PC-3 (cell line): ENCODE data around the gene ASIC3.

Experiments used
- CTCF ChIP-seq: fragments of 300-600 bp; sonication (generic); conservative IDR thresholded peaks from 2 replicates; pipeline ENCODE4 v1.5.1; 2017; ENCODE audit warnings: antibody characterized with exemption, low read depth, mild to moderate bottlenecking, low read length
- EZH2 ChIP-seq: fragments of 300-600 bp; sonication (generic); IDR thresholded peaks from one replicate; pipeline ENCODE4 v1.6.1; 2017; ENCODE audit warnings: antibody characterized with exemption, mild to moderate bottlenecking, low read length; ENCODE audit not compliant: unreplicated experiment
- EZH2phosphoT487 ChIP-seq: fragments of 300-600 bp; sonication (generic); IDR thresholded peaks from 2 replicates; pipeline ENCODE4 v1.6.1; 2018; ENCODE audit warnings: mild to moderate bottlenecking, antibody characterized with exemption, low read length, borderline replicate concordance

- no peak for TF ChIP-seq EZH2phosphoT487
- no peak for TF ChIP-seq CTCF
- TF ChIP-seq EZH2: no peak
These were observed 17.2 kb downstream of the ASIC3 start for GRCh38 chr7:151065516-151065915.
